ENCODE measurements around the gene SLC38A8. TPM values are rescaled to one million over a fixed set of nuclear protein-coding genes. Genes with fewer than 3 reads are reported as not detected.

The SLC38A8 gene
- not detected in 2 replicates for polyA plus RNA-seq (2011; rRNA removed)
- not detected in 2 replicates for polyA minus RNA-seq (2011; rRNA and poly(A)+ RNA removed)

GRCh38 chr16:84042308-84042878 is at the start of gene SLC38A8:
Gene SLC38A8, minus strand, starts transcription at chr16:84042795. Its CDS starts 638 bp downstream, at chr16:84042157.
- no peak for TF ChIP-seq CTCF (IDR thresholded peaks at IDR 0.05; ENCODE audit: low read depth, low read length)
- H3K9me3 ChIP-seq (ENCODE audit: control insufficient read depth, insufficient read depth, low read length), result no peaks in the 10 kb centered on the region; the same call in 1 of the 2 replicates
- no peak within 1 kb of the TSS for H3K27ac ChIP-seq (ENCODE audit: low read depth, low read length)
- no peak within 1 kb of the TSS for H3K4me3 ChIP-seq (ENCODE audit: low read depth, low read length)
- ChIA-PET POLR2A (no interaction called here), CTCF (interaction anchor here (0.8 to 2.3 kb wide), 3 partner anchors 24 to 145 kb away, joined by 3 to 8 read pairs (median 3); partner anchors contain the start of gene TAF1C)
- peaks cover 64% of the 10 kb centered on the region for H3K27me3 ChIP-seq (ENCODE audit: control insufficient read depth, insufficient read depth, low read length)
- DNase-seq (ENCODE audit: low read depth, low spot score), result no peak

- ChIA-PET CTCF (interaction anchor here (3.8 kb wide), 1 partner anchor 84 kb away, joined by 17 read pairs; no protein-coding TSS in a partner anchor), POLR2A (no interaction called here)
- TF ChIP-seq CTCF (IDR thresholded peaks at IDR 0.05; ENCODE audit: low read depth, low read length), result no peak
- no peaks in the 10 kb centered on the region for H3K27me3 ChIP-seq (ENCODE audit: control insufficient read depth, insufficient read depth, low read length)
- no peak overlapping the region for H3K27ac ChIP-seq (ENCODE audit: low read depth, low read length)
- DNase-seq (ENCODE audit: low read depth, low spot score), result no peak
- no peaks in the 10 kb centered on the region for H3K9me3 ChIP-seq (ENCODE audit: control insufficient read depth, insufficient read depth, low read length)
- H3K4me3 ChIP-seq (ENCODE audit: low read depth, low read length), result no peak overlapping the region
Measured at GRCh38 chr16:84091460-84091859, 48.9 kb upstream of the SLC38A8 start.

GRCh38 chr16:84090211-84090610 is 47.6 kb upstream of the SLC38A8 start:
- no peak for DNase-seq (ENCODE audit: low read depth, low spot score)
- TF ChIP-seq CTCF (IDR thresholded peaks at IDR 0.05; ENCODE audit: low read depth, low read length), result no peak
- Histone ChIP-seq H3K27ac (ENCODE audit: low read depth, low read length) (no peak overlapping the region), H3K27me3 (ENCODE audit: control insufficient read depth, insufficient read depth, low read length) (no peaks in the 10 kb centered on the region), H3K9me3 (ENCODE audit: control insufficient read depth, insufficient read depth, low read length) (no peaks in the 10 kb centered on the region), H3K4me3 (ENCODE audit: low read depth, low read length) (no peak overlapping the region)
- ChIA-PET POLR2A (no interaction called here), CTCF (interaction anchor here (1.2 to 3.8 kb wide), 3 partner anchors 85 to 394 kb away, joined by 3 to 17 read pairs (median 8); partner anchors contain the start of gene TAF1C)

DNA sequence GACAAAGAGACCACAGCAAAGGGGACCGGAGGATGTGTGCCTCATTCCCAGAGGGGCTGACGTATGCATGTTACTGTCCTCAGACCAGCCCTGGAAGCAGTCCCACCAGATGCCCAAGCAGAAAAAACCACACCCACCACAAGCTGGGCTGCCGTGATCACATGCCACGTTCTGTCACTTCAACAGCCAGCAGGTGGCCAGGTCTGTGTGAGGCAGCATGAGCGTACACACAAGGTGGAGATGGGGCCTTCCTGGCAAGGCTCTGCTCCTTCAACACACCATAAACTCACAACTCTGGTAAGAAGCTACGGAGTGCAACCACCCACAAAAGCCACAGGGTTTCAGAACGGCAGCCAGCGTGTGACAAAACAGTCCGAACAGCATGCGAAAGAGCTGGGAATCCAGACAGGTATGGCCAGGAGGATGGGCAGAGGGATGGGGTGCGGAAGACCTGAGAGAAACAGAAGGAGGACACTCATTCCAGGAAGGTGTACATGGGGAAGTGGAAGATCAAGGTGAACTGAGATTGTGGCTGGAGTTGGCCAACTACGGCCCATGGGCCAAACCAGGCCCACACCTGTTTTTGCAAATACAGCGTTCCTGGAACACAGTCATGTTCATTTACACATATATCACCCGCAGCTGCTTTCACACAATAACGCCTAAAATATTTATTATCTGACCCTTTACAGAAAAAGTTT is 46.2 kb upstream of the SLC38A8 start:
- DNase-seq (ENCODE audit: low read depth, low spot score), result no peak
- CTCF ChIA-PET, result interaction anchor here (1.9 to 3.8 kb wide), 2 partner anchors 87 to 98 kb away, joined by 8 to 17 read pairs; partner anchors contain the start of gene TAF1C
- H3K4me3 ChIP-seq (ENCODE audit: low read depth, low read length), result no peak overlapping the region

More for the DNA sequence above, 46.2 kb upstream of the SLC38A8 start:
- no peaks in the 10 kb centered on the region for H3K9me3 ChIP-seq (ENCODE audit: control insufficient read depth, insufficient read depth, low read length)
- H3K27ac ChIP-seq (ENCODE audit: low read depth, low read length), result no peak overlapping the region
- no peaks in the 10 kb centered on the region for H3K27me3 ChIP-seq (ENCODE audit: control insufficient read depth, insufficient read depth, low read length)
- TF ChIP-seq CTCF (IDR thresholded peaks at IDR 0.05; ENCODE audit: low read depth, low read length), result no peak
- POLR2A ChIA-PET, result no interaction called here

Data from AG04450 (cell line).